CD14-positive monocyte (primary cell): ENCODE measurements around the gene KLHL24. TPM values are rescaled to one million over a fixed set of nuclear protein-coding genes. Genes with fewer than 3 reads are reported as not detected.

ENCODE experiments used
- DNase-seq, 3 donors: peaks; one replicate each; pipeline ENCODE4 v3.0.0-alpha.2; 2011 to 2022
- H2AFZ ChIP-seq: 2 replicates; pipeline ENCODE4 v1.6.0; 2012; ENCODE audit warnings: mild to moderate bottlenecking, low read depth, low read length, inconsistent platforms; ENCODE audit not compliant: insufficient read depth, poor library complexity, severe bottlenecking
- H3K27ac ChIP-seq, 2 donors: 1 replicate in 1 of 2; 2 replicates in 1 of 2; pipeline ENCODE4 v1.5.1; 2012 to 2013; ENCODE audit warnings: low read length in 2 of 2, control low read depth in 1 of 2, inconsistent platforms in 1 of 2, low read depth in 1 of 2, mild to moderate bottlenecking in 1 of 2
- H3K27me3 ChIP-seq, 2 donors: one replicate each; pipeline versions ENCODE4 v1.6.0 to v1.6.1; 2011 to 2013; ENCODE audit warnings: low read length in 2 of 2; ENCODE audit not compliant: control insufficient read depth in 2 of 2, insufficient read depth in 2 of 2
- H3K36me3 ChIP-seq, 2 donors: replicated peaks in 1 of 2; 1 replicate in 1 of 2; 2 replicates in 1 of 2; pipeline versions ENCODE4 v1.5.1 to v1.6.1; 2012 to 2013; ENCODE audit warnings: low read length in 2 of 2, control low read depth in 1 of 2, inconsistent platforms in 1 of 2, mild to moderate bottlenecking in 1 of 2; ENCODE audit not compliant: insufficient read depth in 2 of 2, control insufficient read depth in 1 of 2
- H3K4me1 ChIP-seq, 2 donors: 1 replicate in 1 of 2; 2 replicates in 1 of 2; pipeline versions ENCODE4 v1.5.1 to v1.6.1; 2012 to 2013; ENCODE audit warnings: low read length in 2 of 2, control low read depth in 1 of 2, inconsistent platforms in 1 of 2, mild to moderate bottlenecking in 1 of 2, moderate library complexity in 1 of 2; ENCODE audit not compliant: insufficient read depth in 2 of 2, control insufficient read depth in 1 of 2
- H3K4me2 ChIP-seq: replicated peaks from 2 replicates; pipeline ENCODE3; 2012; ENCODE audit warnings: low read length, moderate library complexity, mild to moderate bottlenecking; ENCODE audit not compliant: poor library complexity, severe bottlenecking; ENCODE audit errors: extremely low read depth
- H3K4me3 ChIP-seq, 3 experiments: fragments of 200-600 bp in 1 of 3; sonication (generic) in 1 of 3; replicated peaks in 1 of 3; 1 replicate in 2 of 3; 2 replicates in 1 of 3; pipeline ENCODE4 v1.5.1; 2011 to 2013; ENCODE audit warnings: low read length in 3 of 3, mild to moderate bottlenecking in 3 of 3, control low read depth in 2 of 3, low read depth in 2 of 3, inconsistent platforms in 1 of 3, moderate library complexity in 1 of 3
- H3K79me2 ChIP-seq: 2 replicates; pipeline ENCODE4 v1.6.0; 2012; ENCODE audit warnings: mild to moderate bottlenecking, control low read depth, inconsistent platforms, low read length, moderate library complexity; ENCODE audit not compliant: insufficient read depth
- H3K9ac ChIP-seq: 2 replicates; pipeline ENCODE4 v1.6.0; 2017; ENCODE audit warnings: low read length, mild to moderate bottlenecking; ENCODE audit not compliant: insufficient read depth, poor library complexity, severe bottlenecking
- H3K9me3 ChIP-seq, 2 donors: replicated peaks in 1 of 2; 1 replicate in 1 of 2; 2 replicates in 1 of 2; pipeline versions ENCODE4 v1.5.1 to v1.6.1; 2012 to 2013; ENCODE audit warnings: low read length in 2 of 2, control low read depth in 1 of 2; ENCODE audit not compliant: control insufficient read depth in 1 of 2, insufficient read depth in 1 of 2
- H4K20me1 ChIP-seq: 2 replicates; pipeline ENCODE4 v1.6.0; 2012; ENCODE audit warnings: mild to moderate bottlenecking, low read length, control low read depth, moderate library complexity; ENCODE audit not compliant: insufficient read depth
- H3K27ac Mint-ChIP-seq, 7 donors: one replicate each; pipeline ENCODE4 v1.8.0; 2020; ENCODE audit warnings: mild to moderate bottlenecking in 7 of 7, mixed read lengths in 7 of 7, moderate library complexity in 6 of 7, inconsistent platforms in 2 of 7
- H3K27me3 Mint-ChIP-seq, 3 donors: one replicate each; pipeline ENCODE4 v1.8.0; 2021 to 2022; ENCODE audit warnings: low read depth in 3 of 3, mild to moderate bottlenecking in 3 of 3, mixed read lengths in 3 of 3, moderate library complexity in 3 of 3, inconsistent platforms in 1 of 3
- H3K36me3 Mint-ChIP-seq, 2 donors: one replicate each; pipeline ENCODE4 v1.8.0; 2020; ENCODE audit warnings: mixed read lengths in 2 of 2, inconsistent platforms in 1 of 2, mild to moderate bottlenecking in 1 of 2
- H3K4me1 Mint-ChIP-seq: one replicate; pipeline ENCODE4 v1.8.0; 2020; ENCODE audit warnings: mild to moderate bottlenecking, mixed read lengths
- H3K4me3 Mint-ChIP-seq, 2 donors: one replicate each; pipeline ENCODE4 v1.8.0; 2020; ENCODE audit warnings: mild to moderate bottlenecking in 2 of 2, mixed read lengths in 2 of 2, moderate library complexity in 1 of 2
- H3K9me3 Mint-ChIP-seq, 7 donors: one replicate each; pipeline ENCODE4 v1.8.0; 2020 to 2022; ENCODE audit warnings: mixed read lengths in 7 of 7, mild to moderate bottlenecking in 6 of 7, moderate library complexity in 6 of 7, inconsistent platforms in 2 of 7
- CTCF ChIP-seq: fragments of 200-600 bp; IDR thresholded peaks from one replicate; pipeline ENCODE4 v1.8.0; 2022; ENCODE audit warnings: antibody characterized with exemption, mild to moderate bottlenecking
- WGBS: methylation state at CpG from one replicate; pipeline ENCODE4 v1.1.5; 2013; ENCODE audit warnings: missing lambda C conversion rate; ENCODE audit not compliant: insufficient coverage; 5-methylcytosine and 5-hydroxymethylcytosine counted together
- intact Hi-C, 2 donors: fragments of 100-400 bp; cut with micrococcal nuclease; formaldehyde crosslinking; loops; one replicate each; pipeline versions ENCODE4 v1.15.0 to v1.15.1; 2023
- polyA plus RNA-seq, 3 donors: library from polyadenylated mRNA; depleted of rRNA in 1 of 3; unstranded in 2 of 3; stranded (reverse) in 1 of 3; fragments of 300-500 nt in 2 of 3; fragments of >200 nt in 1 of 3; fragmentation: Illumina TruSeq in 2 of 3; gene quantifications; 1 replicate in 2 of 3; 2 replicates in 1 of 3; pipeline ENCODE4 v1.2.3, GENCODE V29; 2012 to 2021

Gene KLHL24
- polyA plus RNA-seq, 3 donors = 24.1 to 31.7 (median 31.4) TPM

- peak; percentile 43 to 62 (median 46) for DNase-seq
- H2AFZ ChIP-seq = peak within 1 kb of the TSS; percentile 89
- H3K9me3 ChIP-seq = no peaks in the 10 kb centered on the region
- TF ChIP-seq CTCF = no peak
- H3K27me3 ChIP-seq = no peaks in the 10 kb centered on the region
- peaks cover 26 to 30% of the 10 kb centered on the region in 2 donors for H3K4me1 ChIP-seq
- H3K27ac ChIP-seq = peak within 1 kb of the TSS; percentile 80 to 88
- peak within 1 kb of the TSS; percentile 98 for H3K4me2 ChIP-seq
- H3K4me1 Mint-ChIP-seq = peaks cover 36% of the 10 kb centered on the region
- intact Hi-C loops = loop anchor here (5.0 kb wide), 1 partner anchor 60 kb away; the partner anchor contains the start of gene KLHL24 (in 2 of the 2)
- peak within 1 kb of the TSS; percentile 92 for H3K9ac ChIP-seq
- peaks cover 6 to 7% of the 10 kb centered on the region in 2 donors for H3K36me3 Mint-ChIP-seq
- peak within 1 kb of the TSS; percentile 82 to 93 (median 88) for H3K4me3 ChIP-seq
- peaks cover 33% of the 10 kb centered on the region for H4K20me1 ChIP-seq
- peak within 1 kb of the TSS; percentile 79 to 91 (median 88) for H3K27ac Mint-ChIP-seq
- H3K4me3 Mint-ChIP-seq = peak within 1 kb of the TSS; percentile 89 to 92
- H3K36me3 ChIP-seq = peaks cover 0 to 8% of the 10 kb centered on the region in 2 donors
- peaks cover 0 to 1% (median 0%) of the 10 kb centered on the region in 3 donors for H3K27me3 Mint-ChIP-seq
- WGBS = under 1% methylated on average over 89 of the region's 89 CpGs
- no peaks in the 10 kb centered on the region for H3K9me3 Mint-ChIP-seq
- H3K79me2 ChIP-seq = peaks cover 53% of the 10 kb centered on the region
These were observed 62.3 kb downstream of the KLHL24 start, which contains the start of gene YEATS2 for GRCh38 chr3:183697610-183698317. Gene YEATS2 (plus strand): TSS chr3:183697797. CDS start chr3:183715163, 17,366 bp downstream.

- intact Hi-C loops = loop anchor here (5.0 kb wide), 1 partner anchor 61 kb away; the partner anchor contains the start of gene KLHL24 (in 2 of the 2)
- H3K79me2 ChIP-seq = peaks cover 59% of the 10 kb centered on the region
- no peaks in the 10 kb centered on the region for H3K27me3 ChIP-seq
- H3K4me3 ChIP-seq = peak overlapping the region; percentile 82 to 93 (median 88)
- DNase-seq = peak; percentile 6 to 18 (median 16)
- peaks cover 40% of the 10 kb centered on the region for H3K4me1 Mint-ChIP-seq
- WGBS = 0% methylated on average over 9 of the region's 13 CpGs
- H3K9me3 Mint-ChIP-seq = no peaks in the 10 kb centered on the region
- peaks cover 39% of the 10 kb centered on the region for H4K20me1 ChIP-seq
- H3K27ac ChIP-seq = peak overlapping the region; percentile 80 to 88
- TF ChIP-seq CTCF = no peak
- H3K36me3 ChIP-seq = peaks cover 0 to 8% of the 10 kb centered on the region in 2 donors
- H3K4me3 Mint-ChIP-seq = peak overlapping the region; percentile 89 to 92
- H3K9ac ChIP-seq = peak overlapping the region; percentile 92
- H3K9me3 ChIP-seq = no peaks in the 10 kb centered on the region
- peaks cover 6 to 7% of the 10 kb centered on the region in 2 donors for H3K36me3 Mint-ChIP-seq
- peak overlapping the region; percentile 98 for H3K4me2 ChIP-seq
- H2AFZ ChIP-seq = peak overlapping the region; percentile 89
- H3K4me1 ChIP-seq = peaks cover 26 to 30% of the 10 kb centered on the region in 2 donors
- H3K27me3 Mint-ChIP-seq = peaks cover 0 to 1% (median 0%) of the 10 kb centered on the region in 3 donors
- H3K27ac Mint-ChIP-seq = peak overlapping the region; percentile 79 to 91 (median 88)
These were observed 62.9 kb downstream of the KLHL24 start for GRCh38 chr3:183698318-183698751.
